Measurements from ENCODE around the gene ACTL7A. TPM values are rescaled to one million over a fixed set of nuclear protein-coding genes. Genes with fewer than 3 reads are reported as not detected.
A peak's percentile ranks its signal among the peaks of the same experiment; 100 is the strongest.
"Not testable (repeated sequence)": the region's sequence is repeated elsewhere in the genome, so short reads cannot be mapped to it uniquely, and the experiment has no call there.

ACTL7A gene
- total RNA-seq, 1 experiment from 2014 or later = not detected

DNA sequence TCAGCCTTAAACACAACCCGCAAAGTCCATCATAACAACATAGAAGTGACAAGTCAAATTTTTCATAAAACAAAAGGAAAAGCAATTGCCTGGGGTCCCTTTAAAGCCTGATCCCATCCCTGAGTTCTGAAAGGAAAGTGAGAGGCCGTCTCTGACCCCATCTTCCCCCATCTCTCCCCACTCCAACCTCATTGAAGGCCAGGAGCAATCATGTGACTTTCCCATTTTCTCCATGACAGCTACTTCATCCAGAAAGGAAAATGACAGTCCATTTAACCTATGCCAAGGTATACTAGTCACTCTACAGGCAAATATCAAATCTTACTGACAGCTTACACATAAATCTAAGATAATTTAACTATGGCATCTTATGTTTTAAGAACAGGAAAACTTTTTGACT, 15.5 kb downstream of the ACTL7A start:
- DNase-seq (ENCODE audit: low spot score) = no peak

DNA sequence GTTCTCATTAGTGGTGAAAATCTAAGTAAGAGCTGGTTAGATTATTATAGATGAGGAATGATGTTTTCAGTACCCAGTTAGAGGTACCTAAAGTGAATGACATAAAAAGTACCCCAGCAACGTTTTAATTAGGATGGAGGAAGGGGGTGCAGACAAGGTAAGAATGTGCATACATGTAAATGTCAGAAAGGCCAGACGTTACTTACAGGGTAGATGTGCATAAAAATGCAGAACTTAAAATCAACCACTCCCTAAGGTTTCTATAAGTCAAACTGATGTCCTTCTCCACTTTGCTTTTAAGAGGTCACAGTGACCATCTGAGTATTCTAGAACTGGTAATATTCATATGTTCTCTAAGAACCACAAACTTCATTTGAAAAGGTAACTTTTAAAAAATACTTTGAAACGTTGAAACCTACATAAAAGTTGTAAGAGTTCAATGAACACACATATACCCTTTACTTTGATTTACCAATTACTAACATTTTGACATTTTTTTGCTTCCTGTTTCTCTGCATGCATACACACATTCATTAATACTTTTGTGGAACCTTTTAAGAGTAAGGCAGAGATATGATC, 18.8 kb downstream of the ACTL7A start:
- DNase-seq (ENCODE audit: low spot score) = no peak

DNA sequence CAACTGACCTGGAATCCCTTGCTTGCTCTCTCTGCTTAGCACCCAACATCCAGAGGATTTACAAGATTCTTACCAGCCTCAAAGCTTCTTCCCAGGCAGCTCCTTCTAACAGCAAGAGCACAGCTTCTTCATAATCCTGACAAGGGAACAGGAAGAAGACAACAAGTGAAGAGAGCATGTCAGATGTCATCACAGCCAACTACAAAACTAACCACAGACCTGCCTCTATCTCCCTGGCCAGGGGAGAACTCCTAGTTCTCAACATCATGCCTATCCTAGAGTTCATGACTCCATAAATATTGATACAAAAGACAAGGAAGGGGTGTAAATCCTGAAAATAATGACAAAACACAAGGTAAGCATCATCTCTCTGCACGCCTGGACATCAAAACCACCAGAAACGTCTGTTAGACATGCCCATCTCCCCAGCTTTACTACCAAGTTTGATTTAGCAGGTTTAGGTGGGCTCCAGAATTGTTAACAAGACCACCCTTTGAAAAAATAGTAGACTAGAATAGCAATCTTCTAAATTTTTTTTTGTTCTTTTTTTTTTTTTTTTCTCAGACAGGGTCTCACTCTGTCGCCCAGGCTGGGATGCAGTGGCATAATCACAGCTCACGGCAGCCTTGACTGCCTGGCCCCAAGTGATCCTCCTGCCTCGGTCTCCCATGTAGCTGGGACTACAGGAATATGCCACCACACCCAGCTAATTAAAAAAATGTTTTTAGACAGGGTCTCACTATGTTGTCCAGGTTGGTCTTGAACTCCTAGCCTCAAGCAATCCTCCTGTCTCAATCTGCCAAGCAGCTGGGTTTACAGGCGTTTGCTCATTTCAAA, 20.2 kb downstream of the ACTL7A start:
- no peak for DNase-seq (ENCODE audit: low spot score)

DNA sequence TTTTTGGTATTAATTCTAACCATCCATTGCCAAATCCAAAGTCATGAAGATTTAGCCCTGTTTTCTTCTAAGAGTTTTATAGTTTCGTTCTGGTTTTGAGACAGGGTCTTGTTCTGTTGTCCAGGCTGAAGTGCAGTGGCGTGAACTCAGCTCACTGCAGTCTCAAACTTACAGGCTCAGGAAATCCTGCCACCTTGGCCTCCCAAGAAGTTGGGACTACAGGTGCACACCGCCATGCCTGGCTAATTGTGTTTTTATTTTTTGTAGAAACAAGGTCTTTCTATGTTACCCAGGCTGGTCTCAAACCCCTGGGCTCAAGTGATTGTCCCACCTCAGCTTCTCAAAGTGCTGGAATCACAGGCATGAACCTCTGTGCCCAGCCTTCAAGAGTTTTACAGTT, 21.0 kb downstream of the ACTL7A start:
- DNase-seq (ENCODE audit: low spot score) = no peak

DNA sequence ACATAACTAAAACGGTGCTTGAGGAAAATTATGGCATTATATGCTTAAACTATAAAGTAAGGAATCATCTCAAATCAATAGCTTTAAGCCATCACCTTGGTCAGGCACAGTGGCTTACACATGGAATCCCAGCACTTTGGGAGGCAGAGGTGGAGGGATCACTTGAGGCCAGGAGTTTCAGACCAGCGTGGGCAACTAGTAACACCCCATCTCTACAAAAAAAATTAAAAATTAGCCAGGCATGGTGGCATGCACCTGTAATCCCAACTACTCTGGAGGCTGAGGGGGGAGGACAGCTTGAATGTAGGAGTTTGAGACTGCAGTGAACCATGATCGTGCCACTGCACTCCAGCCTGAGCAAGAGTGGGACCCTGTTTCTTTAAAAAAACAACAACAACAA, 22.6 kb downstream of the ACTL7A start:
- DNase-seq (ENCODE audit: low spot score) = no peak

DNA sequence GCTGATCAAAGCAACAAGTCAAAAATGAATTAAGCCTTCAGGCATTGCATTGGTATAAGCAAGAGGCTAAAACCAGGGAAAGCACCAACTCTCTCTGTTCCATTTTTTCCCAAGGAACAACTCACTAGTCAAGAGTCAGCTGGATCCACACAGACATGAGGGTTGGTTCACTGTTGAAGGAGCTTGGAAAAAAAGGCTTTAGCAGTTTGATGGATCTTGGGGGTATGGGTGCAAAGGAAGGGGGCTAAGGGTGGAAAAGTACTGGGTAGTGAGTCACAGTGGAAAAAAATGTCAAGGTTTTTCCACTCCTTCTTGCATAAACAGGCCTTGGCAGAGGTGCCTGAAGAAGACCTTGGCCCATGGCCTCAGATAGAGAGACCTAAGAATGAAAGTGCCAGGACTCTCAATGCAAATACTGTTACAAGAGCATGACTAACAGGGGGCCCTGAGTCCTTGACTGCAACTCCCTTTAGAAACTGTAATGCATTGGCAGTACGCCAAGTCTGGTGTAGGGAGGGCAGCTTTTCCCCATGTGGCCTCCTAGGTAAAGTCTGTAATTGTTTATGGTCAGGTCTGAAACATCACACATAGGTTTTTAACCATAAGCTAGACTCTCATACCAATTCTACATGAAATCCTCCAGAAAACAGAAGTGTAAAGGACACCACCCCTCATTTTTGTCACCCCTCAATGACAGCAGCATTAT, 23.7 kb downstream of the ACTL7A start:
- DNase-seq (ENCODE audit: low spot score) = peak; percentile 31

DNA sequence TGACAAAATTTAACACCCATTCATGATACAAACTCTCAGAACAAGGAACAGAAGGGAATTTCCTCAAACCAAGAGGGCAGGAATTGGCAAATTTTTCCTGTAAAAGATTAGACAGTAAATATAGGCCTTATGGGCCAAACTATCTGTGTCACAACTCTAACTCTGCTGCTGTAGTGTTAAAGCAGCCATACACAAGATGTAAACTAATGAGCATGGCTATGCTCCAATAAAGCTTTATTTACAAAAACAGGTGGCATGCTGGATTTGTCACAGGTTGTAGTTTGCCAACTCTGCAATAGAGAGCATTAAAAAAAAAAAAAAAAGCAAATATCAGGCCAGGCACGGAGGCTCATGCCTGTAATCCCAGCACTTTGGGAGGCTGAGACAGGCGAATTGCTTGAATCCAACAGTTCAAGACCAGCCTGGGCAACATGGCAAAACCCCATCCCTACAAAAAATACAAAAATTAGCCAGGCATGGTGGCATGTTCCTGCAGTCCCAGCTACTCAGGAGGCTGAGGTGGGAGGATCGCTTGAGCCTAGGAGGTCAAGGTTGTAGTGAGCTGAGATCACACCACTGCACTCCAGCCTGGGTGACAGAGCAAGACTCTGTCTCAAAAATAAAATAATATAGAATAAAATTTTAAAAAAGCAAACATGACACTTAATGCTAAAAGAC, 24.7 kb downstream of the ACTL7A start:
- not testable (repeated sequence) for DNase-seq (ENCODE audit: low spot score)

DNA sequence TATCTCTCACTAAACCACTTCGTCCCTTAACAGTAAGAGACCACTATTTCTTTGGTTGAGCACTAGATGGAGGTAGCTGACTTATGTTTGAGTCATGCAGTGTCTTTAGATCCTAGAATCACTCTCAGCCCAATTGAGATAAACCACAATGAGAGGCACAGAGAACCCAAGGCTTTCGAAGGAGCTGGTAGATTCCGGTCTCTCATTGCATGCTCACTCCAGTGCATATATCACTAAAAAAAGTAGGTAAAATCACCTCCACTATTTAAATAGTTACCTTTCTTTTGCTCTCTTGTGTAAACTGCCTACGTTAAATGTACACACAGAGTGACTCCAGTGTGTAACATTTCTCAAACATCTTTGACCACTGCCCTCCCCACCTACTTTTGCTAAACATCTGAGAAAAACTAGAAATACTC, 27.6 kb downstream of the ACTL7A start:
- DNase-seq (ENCODE audit: low spot score) = peak; percentile 40

DNA sequence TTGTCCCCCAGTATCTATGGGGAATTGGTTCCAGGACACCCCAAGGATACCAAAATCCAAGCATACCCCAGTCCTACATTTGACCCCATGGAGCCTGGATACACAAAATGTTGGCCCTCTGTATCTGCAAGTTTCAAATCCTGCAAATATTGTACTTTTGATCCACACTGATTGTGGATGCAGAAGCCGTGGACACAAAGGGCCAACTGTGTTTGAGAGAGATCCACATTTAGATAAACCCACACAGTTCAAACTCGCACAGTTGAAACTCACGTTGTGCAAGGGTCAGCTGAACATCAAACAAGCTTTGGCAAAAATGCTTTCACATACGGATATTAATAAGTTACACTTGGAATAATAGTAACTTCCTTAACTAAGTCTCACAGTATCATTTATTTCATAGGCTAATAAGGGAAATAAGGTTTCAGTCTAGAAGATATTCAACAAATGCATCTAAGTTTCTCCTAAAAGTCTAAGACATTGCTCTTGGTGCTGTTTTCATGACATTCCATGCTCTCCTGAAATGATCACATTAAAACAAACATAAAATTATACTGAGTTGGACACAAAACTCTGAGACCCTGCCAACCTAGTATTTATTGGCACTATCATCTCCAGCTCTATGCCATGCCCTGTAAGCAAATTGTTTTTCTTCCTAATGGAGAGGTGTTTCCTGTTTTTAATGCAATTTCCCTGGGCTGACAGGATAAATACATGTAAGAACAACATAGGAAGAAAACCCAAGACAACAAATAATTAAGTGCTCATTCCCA, 32.3 kb downstream of the ACTL7A start:
- DNase-seq (ENCODE audit: low spot score) = no peak

DNA sequence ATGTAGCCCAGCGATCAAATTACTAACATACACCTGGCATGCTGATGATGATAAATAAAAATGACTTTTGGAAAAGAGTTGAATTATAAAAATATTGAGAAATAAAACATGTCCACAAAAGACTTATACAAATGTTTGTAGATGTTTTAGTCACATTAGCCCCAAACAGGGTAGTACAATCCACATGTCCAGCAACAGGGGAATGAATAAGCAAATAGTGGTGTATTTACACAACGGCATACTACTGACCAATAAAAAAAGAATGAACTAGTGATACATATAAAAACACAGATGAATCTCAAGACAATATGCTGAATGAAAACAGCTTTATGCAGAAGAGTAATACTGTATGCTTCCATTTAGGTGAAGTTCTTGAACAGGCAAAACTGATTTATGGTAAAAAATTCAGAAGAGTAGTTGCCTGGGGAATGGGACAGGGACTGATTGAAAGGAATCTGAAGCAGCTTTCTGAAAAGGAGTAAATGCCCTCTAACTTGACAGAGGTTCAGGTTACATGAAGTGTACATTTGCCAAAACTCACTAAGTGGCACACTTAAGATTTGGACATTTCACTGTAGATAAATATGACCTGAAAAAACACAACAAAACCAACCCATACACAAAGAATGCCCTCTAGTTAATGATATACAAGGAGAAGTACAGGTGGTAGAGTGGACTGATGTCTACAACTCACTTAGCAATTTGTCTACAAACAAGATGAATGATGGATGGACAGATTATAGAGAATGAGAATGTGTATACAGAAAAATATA, 35.4 kb downstream of the ACTL7A start:
- no peak for DNase-seq (ENCODE audit: low spot score)

DNA sequence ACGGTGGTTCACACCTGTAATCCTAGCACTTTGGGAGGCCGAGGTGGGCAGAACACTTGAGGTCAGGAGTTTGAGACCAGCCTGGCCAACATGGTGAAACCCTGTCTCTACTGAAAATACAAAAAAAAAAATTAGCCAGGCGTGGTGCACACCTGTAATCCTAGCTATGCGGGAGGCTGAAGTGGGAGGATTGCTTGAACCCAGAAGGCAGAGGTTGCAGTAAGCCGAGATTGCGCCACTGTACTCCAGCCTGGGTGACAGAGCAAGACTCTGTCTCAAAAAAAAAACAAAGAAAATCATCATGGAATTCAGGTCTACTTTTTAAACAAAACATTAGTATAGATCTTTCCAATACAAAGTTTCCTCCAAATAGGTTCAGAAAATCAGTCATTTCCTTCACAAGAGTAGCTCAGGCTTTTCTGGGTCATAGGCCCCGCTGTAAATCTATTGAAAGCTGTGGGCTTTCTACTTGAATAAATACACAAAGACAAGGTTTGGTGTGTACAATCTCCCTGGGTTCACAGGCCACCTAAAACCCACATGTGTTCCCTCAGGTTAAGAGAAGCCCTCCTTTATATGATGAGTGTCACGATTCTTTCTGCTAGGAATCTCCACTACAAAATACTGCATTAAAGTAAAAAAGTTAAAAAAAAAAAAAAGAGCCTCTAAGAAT, 37.1 kb downstream of the ACTL7A start:
- not testable (repeated sequence) for DNase-seq (ENCODE audit: low spot score)

DNA sequence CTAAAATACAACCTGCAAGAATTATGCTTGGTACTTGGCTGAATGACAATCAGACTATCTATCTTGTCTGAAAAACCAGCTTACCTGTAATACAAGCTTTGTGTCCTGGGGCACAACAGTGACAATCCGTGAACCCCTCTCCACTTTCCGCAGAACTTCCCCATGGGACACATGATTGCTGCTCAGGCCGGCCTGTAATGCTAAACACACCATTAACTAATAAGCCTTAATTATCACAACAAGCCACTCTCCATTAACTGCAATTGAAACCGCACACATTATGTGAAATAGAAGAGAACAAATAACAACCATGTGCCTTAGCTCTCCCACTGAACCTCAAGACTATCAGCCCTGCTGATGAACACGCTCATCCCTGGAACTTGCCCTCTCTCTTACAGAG, 38.1 kb downstream of the ACTL7A start:
- DNase-seq (ENCODE audit: low spot score) = no peak

DNA sequence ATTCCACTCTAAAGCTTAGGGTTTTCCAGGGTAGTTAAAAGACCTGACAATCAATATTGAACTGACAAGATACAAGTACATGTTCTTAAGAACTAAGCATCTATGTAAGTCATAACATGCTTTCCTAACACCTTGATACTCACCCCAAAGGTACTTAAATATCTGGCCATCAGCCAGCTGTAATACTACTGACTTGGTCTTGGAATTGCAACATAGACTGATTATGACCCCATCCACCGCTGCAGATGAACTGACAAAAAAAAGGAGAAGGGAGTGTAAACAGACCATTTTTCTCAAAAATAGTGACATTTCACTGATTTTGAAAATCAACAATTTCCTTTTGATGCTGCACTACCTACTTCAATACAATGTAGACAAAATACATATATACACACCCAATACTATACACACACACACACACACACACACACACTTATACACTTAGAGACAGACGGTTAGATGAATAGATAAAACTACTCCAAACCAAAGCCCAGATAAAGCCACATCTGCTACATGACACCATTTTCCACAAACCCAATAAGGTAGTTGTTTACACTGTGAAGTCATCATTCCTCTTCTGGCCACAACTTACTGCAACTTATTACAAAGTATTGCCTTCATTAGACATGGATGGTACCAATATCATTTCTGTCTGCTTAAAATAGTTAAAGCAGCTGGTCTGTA, 41.5 kb downstream of the ACTL7A start:
- no peak for DNase-seq (ENCODE audit: low spot score)

DNA sequence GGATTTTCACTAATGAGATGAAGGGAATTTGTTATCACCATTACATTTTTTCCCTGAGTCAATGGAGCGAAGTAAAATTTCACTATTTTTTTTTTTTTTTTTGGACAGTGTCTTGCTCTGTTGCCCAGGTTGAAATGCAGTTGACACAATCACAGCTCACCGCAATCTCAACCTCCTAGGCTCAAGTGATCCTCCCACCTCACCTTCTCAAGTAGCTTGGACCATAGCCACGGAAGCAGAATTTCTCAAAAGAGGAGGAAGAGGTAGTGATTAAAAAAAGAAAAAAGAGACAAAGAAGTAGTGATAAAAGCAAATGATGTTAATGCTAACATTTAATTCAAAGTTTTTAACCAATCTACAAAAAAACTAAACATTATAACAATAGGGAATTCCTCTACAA, 42.1 kb downstream of the ACTL7A start:
- DNase-seq (ENCODE audit: low spot score) = no peak

DNA sequence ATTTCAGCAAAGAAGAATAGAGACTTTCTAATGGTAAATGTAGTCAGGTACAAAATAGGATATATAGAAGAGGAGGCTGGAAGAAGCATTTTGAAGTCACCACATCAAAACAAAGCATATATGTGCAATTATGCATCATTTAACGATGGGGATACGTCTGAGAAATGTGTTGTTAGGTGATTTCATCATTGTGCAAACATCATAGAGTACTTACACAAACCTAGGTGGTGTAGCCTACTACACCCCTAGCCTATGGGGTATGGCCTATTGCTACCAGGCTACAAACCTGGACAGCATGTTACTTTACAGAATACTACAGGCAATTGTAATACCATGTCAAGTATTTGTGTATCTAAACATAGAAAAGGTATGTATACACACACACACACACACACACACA, 43.4 kb downstream of the ACTL7A start:
- no peak for DNase-seq (ENCODE audit: low spot score)

DNA sequence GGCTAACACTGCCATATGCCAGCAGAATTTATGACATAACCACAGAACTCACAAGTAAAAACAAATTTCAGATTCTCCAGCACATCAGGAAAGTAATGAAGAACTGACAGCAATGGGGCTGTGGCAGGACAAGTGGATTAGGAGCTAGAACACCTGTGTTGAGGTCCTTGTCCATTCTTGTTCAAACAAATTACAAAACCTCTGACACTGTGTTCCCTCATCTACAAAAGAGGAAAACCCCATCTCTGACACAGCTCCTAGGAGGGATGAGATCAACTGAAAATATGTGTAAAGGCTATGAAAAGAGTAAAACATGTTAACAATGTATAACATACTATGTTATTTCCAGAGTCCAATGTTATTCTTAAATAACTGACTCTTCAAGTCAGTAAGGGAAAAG, 48.3 kb downstream of the ACTL7A start:
- no peak for DNase-seq (ENCODE audit: low spot score)

DNA sequence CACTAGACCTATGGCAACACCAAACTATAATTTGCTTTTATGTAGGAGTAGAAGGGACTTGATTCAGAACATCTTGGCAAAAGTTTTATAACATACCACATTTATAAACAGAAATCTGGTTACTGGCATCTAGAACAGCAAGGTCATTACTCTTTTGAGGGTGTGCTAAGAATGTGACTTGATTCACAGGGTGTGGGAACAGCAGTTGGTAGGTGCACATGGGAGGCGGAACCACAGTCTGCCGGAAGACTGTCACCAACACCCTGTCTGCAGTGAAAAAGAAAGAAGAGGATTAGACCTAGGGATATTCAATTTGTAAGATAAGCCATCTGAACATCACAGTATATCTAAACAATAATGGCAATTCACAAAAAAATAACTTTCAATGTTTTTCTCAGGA, 48.8 kb downstream of the ACTL7A start:
- no peak for DNase-seq (ENCODE audit: low spot score)

DNA sequence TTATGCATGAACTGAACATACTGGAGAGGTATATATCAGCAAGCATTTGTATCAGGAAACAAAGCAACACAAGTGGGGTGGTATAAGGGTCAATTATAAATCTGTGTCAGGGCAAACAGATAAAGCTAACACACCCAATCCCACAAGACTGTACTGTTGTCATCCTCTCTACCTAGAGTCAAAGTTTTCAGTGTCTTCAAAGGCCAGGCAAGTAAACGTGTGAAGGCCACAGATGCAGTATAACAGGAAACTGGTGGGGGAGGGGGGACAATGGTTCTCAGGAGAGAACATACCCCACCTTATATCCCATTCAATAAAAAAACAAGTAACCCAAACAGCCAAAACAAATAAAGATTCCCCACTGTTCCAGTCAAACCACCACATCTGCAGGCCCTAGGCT, 49.8 kb downstream of the ACTL7A start:
- no peak for DNase-seq (ENCODE audit: low spot score)
